KMS-11 (cell line): ENCODE results near the gene ZNF750.

Experiments used
- H2AFZ ChIP-seq: fragments of 200-600 bp; sonication (generic); 2 replicates; pipeline ENCODE4 v1.6.1; 2016; ENCODE audit warnings: antibody characterized with exemption, mixed run types, low read depth
- H3K27ac ChIP-seq: fragments of 200-600 bp; sonication (generic); 2 replicates; pipeline ENCODE4 v1.6.1; 2016; ENCODE audit warnings: mild to moderate bottlenecking, mixed run types
- H3K27me3 ChIP-seq: fragments of 200-600 bp; sonication (generic); 2 replicates; pipeline ENCODE4 v1.6.1; 2017; ENCODE audit warnings: mild to moderate bottlenecking, low read depth, mixed run types, moderate library complexity; ENCODE audit not compliant: insufficient read depth
- H3K36me3 ChIP-seq: fragments of 200-600 bp; sonication (generic); 2 replicates; pipeline ENCODE4 v1.6.1; 2017; ENCODE audit warnings: mild to moderate bottlenecking, mixed run types; ENCODE audit not compliant: insufficient read depth
- H3K4me1 ChIP-seq: fragments of 200-600 bp; sonication (generic); 2 replicates; pipeline ENCODE4 v1.6.1; 2016; ENCODE audit warnings: mild to moderate bottlenecking, low read depth, mixed run types; ENCODE audit not compliant: poor library complexity, severe bottlenecking
- H3K4me2 ChIP-seq: fragments of 200-600 bp; sonication (generic); 2 replicates; pipeline ENCODE4 v1.7.0; 2016; ENCODE audit warnings: mild to moderate bottlenecking, mixed run types
- H3K4me3 ChIP-seq: fragments of 200-600 bp; sonication (generic); IDR thresholded peaks from 2 replicates; pipeline ENCODE4 v1.6.1; 2017; ENCODE audit warnings: low read depth, low read length, mixed read lengths; ENCODE audit not compliant: insufficient read depth
- H3K79me2 ChIP-seq: fragments of 200-600 bp; sonication (generic); 2 replicates; pipeline ENCODE4 v1.6.1; 2016; ENCODE audit warnings: low read depth, mixed run types; ENCODE audit not compliant: insufficient read depth
- H3K9ac ChIP-seq: fragments of 200-600 bp; sonication (generic); 2 replicates; pipeline ENCODE4 v1.6.1; 2016; ENCODE audit warnings: mild to moderate bottlenecking, mixed run types
- H4K20me1 ChIP-seq: fragments of 200-600 bp; sonication (generic); 2 replicates; pipeline ENCODE4 v1.6.1; 2016; ENCODE audit warnings: mild to moderate bottlenecking, mixed run types; ENCODE audit not compliant: insufficient read depth
- TF ChIP-seq, protein P1 (sequence below): fragments of 200-600 bp; sonication (generic); conservative IDR thresholded peaks from 2 replicates; pipeline ENCODE4 v1.6.1; 2017; ENCODE audit warnings: low read depth, mild to moderate bottlenecking, antibody characterized with exemption, low read length, moderate library complexity, mixed read lengths

ZNF750 gene

DNA sequence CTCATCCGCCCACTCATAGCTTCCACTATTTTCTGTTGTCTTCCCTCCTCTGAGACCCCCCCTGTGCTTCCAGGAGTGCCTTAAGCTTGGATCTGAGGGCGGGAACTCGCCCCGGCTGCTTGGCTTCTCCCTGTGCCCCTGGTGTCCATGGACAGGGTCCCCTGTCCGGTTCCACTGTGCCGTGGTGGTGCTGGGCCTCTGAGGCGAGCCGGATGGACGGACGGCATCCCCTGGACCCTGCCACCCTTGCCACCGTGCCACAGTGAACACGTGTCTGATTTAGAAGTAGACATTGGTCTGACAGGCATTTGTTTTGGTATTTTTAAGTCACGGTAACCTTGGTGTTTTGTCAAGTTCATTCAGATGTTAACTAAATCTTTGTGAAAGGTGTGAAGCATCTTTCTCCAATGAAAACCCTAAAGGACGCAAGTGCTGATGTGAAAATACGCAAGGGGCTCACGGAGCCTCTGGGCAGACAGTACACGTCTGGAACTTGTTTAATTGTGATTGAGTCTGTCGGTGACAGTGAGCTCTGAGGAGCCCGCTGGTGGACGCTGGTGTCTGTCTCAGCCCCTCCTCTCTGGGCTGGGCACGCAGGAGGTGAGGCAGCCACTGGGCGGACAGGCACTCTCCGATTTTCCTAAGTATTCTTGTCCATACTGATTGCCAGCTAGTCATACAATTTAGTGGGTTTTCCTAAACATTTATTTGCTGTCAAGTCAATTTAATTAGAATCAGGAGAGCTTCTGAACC lies 26.3 kb downstream of the ZNF750 start:
- Histone ChIP-seq H3K4me2 (no peak overlapping the region), H3K27me3 (no peaks in the 10 kb centered on the region), H3K36me3 (peaks cover 3% of the 10 kb centered on the region; the same call in 1 of the 2 replicates), H3K4me1 (no peaks in the 10 kb centered on the region), H3K27ac (no peak overlapping the region), H3K4me3 (no peak overlapping the region), H3K79me2 (no peaks in the 10 kb centered on the region), H3K9ac (no peak overlapping the region), H4K20me1 (no peaks in the 10 kb centered on the region), H2AFZ (no peak overlapping the region)
- TF ChIP-seq, protein P1, sequence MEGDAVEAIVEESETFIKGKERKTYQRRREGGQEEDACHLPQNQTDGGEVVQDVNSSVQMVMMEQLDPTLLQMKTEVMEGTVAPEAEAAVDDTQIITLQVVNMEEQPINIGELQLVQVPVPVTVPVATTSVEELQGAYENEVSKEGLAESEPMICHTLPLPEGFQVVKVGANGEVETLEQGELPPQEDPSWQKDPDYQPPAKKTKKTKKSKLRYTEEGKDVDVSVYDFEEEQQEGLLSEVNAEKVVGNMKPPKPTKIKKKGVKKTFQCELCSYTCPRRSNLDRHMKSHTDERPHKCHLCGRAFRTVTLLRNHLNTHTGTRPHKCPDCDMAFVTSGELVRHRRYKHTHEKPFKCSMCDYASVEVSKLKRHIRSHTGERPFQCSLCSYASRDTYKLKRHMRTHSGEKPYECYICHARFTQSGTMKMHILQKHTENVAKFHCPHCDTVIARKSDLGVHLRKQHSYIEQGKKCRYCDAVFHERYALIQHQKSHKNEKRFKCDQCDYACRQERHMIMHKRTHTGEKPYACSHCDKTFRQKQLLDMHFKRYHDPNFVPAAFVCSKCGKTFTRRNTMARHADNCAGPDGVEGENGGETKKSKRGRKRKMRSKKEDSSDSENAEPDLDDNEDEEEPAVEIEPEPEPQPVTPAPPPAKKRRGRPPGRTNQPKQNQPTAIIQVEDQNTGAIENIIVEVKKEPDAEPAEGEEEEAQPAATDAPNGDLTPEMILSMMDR = no peak

DNA sequence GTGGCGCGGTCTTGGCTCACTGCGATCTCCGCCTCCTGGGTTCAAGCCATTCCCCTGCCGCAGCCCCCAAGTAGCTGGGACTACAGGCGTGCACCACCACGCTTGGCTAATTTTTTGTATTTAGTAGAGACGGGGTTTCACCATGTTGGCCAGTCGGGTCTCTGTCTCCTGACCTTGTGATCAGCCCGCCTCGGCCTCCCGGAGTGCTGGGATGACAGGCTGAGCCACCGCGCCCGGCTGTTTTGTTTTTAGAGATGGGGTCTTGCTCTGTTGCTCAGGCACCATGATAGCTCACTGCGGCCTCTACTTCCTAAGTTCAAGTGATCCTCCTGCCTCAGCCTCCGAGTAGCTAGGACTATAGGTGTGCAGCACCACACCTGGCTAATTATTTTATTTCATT lies 27.2 kb downstream of the ZNF750 start:
- H2AFZ ChIP-seq = no peak overlapping the region
- no peaks in the 10 kb centered on the region for H3K79me2 ChIP-seq
- TF ChIP-seq, protein P1 = no peak
- no peaks in the 10 kb centered on the region for H4K20me1 ChIP-seq
- H3K27ac ChIP-seq = no peak overlapping the region
- H3K9ac ChIP-seq = no peak overlapping the region
- no peak overlapping the region for H3K4me2 ChIP-seq
- H3K27me3 ChIP-seq = no peaks in the 10 kb centered on the region
- peaks cover 3% of the 10 kb centered on the region; the same call in 1 of the 2 replicates for H3K36me3 ChIP-seq
- no peak overlapping the region for H3K4me3 ChIP-seq
- H3K4me1 ChIP-seq = no peaks in the 10 kb centered on the region

DNA sequence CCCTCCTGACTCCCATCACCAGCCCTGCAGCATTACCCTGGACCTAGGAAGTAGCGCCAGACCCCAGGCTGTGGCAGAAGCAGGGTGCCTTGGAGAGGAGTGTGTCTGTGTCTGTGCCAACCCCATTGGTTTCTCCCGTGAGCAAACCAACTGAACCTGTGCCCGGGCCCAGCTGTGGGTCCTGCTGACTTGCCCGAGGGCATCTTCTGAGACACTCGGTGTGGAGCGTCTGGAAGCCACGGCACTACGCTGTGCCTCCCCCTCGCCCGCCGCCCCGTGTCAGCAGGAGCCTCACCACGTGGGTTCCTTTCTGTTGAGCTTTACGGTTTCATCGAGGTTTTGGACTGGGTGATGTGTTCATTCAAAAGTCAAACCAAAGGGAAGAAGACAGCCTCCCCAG lies 27.8 kb downstream of the ZNF750 start:
- TF ChIP-seq, protein P1 = no peak
- Histone ChIP-seq H3K4me1 (no peaks in the 10 kb centered on the region), H3K27me3 (no peaks in the 10 kb centered on the region), H3K27ac (no peak overlapping the region), H2AFZ (no peak overlapping the region), H3K4me3 (no peak overlapping the region), H4K20me1 (no peaks in the 10 kb centered on the region), H3K9ac (no peak overlapping the region), H3K36me3 (peaks cover 3% of the 10 kb centered on the region; the same call in 1 of the 2 replicates), H3K4me2 (no peak overlapping the region), H3K79me2 (no peaks in the 10 kb centered on the region)

DNA sequence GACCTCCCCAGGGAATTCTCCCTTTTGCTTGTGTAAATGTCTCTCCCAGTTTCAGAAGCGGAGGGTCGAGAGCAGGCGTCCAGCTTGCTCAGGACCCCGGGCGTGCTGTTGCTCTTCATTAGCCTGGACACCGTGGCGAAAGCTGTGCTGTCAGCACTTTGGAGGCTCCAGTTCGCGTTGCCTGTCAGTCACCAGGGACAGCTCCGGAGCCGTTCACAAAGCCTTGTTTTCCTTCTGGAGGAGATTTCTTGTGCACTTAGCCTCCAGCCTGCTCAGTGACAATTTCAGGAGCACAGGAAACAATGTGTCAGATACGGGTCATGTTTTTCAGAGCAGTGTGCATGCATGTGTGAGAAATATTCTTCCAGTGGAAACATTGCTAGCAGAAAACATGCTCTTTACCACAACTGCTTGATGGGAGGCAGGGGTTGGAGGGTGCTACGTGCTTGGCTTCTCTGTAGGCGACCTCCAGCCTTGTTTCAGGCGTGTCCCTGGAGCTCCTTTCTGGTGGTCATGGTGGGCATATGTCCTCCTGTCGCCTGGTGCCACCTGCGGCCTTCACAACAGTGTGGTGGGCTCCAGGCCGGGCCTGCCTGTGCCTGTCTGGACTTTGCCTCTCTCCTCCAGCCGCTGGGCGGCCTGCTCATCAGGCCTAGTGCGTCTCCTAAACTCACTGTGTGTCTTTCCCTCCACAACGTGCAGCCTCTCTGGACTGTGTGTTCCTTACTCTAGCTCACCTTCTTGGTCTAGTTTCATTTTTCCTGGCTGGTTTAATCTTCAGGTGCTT lies 29.0 kb downstream of the ZNF750 start:
- TF ChIP-seq, protein P1 = no peak
- Histone ChIP-seq H3K4me1 (no peaks in the 10 kb centered on the region), H3K27ac (no peak overlapping the region), H3K9ac (no peak overlapping the region), H3K4me2 (no peak overlapping the region), H3K79me2 (no peaks in the 10 kb centered on the region), H3K4me3 (no peak overlapping the region), H2AFZ (no peak overlapping the region), H3K27me3 (no peaks in the 10 kb centered on the region), H3K36me3 (peaks cover 1% of the 10 kb centered on the region; the same call in 1 of the 2 replicates), H4K20me1 (no peaks in the 10 kb centered on the region)
